ENCODE data around the gene PRR23E. TPM values are rescaled to one million over a fixed set of nuclear protein-coding genes. Genes with fewer than 3 reads are reported as not detected.

Gene PRR23E
- total RNA-seq, 1 experiment from 2014 or later = not detected

DNA sequence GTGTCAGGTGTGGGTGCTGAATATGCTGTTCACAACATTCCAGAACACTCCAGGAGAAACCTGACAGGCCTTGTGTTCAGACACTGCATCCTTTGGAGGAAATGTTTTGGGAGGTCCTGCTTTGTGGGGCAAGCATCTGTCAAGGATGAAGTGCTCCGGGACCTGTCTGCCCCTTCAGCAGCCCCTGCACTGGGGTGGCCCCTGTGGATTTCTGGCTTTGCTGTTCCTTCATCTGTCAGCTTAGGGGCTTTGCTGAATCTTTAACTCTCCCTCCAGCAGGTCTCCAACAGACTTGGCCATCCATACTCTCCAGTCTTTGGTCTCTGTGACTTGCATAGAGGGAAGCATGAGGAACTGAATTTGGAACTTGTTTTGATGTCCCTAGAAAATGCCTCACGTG lies 3.1 kb downstream of the PRR23E start:
- 0 out of 2 replicates have a peak, but pooled peaks cover under 1% of the 10 kb centered on the region for H3K27me3 ChIP-seq (ENCODE audit: low read length)
- H3K9ac ChIP-seq (ENCODE audit: low read length) = no peak overlapping the region
- DNase-seq = no peak
- no peak overlapping the region for H3K4me3 ChIP-seq (ENCODE audit: low read length)
- H3K36me3 ChIP-seq (ENCODE audit: insufficient read depth, low read length) = no peaks in the 10 kb centered on the region
- no peak overlapping the region for H3K4me2 ChIP-seq (ENCODE audit: low read depth, low read length, poor library complexity, severe bottlenecking)
- no peak overlapping the region for H2AFZ ChIP-seq (ENCODE audit: low read length)
- no peaks in the 10 kb centered on the region for H3K79me2 ChIP-seq (ENCODE audit: low read length)
- H3K4me1 ChIP-seq (ENCODE audit: low read length) = no peaks in the 10 kb centered on the region
- no peak overlapping the region for H3K27ac ChIP-seq (ENCODE audit: low read length)
- H4K20me1 ChIP-seq (ENCODE audit: insufficient read depth, low read depth, low read length) = no peaks in the 10 kb centered on the region
- no peaks in the 10 kb centered on the region; the same call in 1 of the 2 replicates for H3K9me3 ChIP-seq (ENCODE audit: low read length)
- H3K9me2 ChIP-seq (replicated peaks; ENCODE audit: insufficient read depth, low read length) = no peaks in the 10 kb centered on the region

DNA sequence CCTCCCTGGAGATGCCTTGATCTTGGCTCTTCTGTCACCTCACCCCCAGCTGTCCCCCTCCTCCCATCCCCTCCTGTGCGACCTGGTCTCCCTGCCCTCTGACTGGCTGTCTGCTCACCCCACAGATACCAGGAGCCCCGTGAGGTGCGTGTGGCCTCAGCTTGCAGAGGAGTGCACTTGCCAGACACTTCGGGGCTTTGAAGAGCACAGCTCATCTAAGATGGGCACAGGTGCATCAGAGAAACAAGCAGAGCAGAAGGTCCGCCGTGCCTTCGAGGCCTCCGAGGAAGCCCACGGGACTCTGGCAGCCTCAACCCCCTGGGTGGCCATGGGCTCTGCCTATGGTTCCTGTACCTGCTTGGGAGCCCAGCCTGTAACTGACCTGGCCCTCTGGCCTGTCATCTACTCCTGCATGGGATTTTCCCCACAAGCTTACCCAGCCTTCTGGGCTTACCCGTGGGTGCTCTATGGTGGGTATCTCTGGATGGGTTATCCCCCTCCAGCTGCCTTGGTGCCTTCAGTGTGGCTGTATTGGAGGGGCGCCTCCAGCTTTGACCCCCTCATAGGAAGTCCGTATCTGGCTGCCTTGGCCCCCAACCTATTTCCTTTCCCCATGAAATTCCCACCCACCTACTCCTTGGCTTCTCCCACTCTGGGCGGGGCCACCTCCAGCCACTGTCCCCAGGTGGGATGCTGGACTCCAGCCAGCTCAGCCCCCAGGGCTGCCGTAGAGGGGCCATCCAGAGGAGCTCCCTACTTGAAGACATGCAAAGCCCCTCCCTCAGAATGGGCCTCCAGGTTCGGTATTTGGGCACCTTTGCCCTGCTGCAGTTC lies 3.8 kb downstream of the PRR23E start:
- Histone ChIP-seq H3K9ac (ENCODE audit: low read length) (no peak overlapping the region), H3K9me3 (ENCODE audit: low read length) (no peaks in the 10 kb centered on the region), H3K36me3 (ENCODE audit: insufficient read depth, low read length) (no peaks in the 10 kb centered on the region), H4K20me1 (ENCODE audit: insufficient read depth, low read depth, low read length) (no peaks in the 10 kb centered on the region), H3K4me1 (ENCODE audit: low read length) (no peaks in the 10 kb centered on the region), H3K4me2 (ENCODE audit: low read depth, low read length, poor library complexity, severe bottlenecking) (no peak overlapping the region), H3K27ac (ENCODE audit: low read length) (no peak overlapping the region), H3K4me3 (ENCODE audit: low read length) (no peak overlapping the region), H3K27me3 (ENCODE audit: low read length) (no peaks in the 10 kb centered on the region), H2AFZ (ENCODE audit: low read length) (no peak overlapping the region), H3K79me2 (ENCODE audit: low read length) (no peaks in the 10 kb centered on the region), H3K9me2 (replicated peaks; ENCODE audit: insufficient read depth, low read length) (no peaks in the 10 kb centered on the region)
- DNase-seq = no peak

DNA sequence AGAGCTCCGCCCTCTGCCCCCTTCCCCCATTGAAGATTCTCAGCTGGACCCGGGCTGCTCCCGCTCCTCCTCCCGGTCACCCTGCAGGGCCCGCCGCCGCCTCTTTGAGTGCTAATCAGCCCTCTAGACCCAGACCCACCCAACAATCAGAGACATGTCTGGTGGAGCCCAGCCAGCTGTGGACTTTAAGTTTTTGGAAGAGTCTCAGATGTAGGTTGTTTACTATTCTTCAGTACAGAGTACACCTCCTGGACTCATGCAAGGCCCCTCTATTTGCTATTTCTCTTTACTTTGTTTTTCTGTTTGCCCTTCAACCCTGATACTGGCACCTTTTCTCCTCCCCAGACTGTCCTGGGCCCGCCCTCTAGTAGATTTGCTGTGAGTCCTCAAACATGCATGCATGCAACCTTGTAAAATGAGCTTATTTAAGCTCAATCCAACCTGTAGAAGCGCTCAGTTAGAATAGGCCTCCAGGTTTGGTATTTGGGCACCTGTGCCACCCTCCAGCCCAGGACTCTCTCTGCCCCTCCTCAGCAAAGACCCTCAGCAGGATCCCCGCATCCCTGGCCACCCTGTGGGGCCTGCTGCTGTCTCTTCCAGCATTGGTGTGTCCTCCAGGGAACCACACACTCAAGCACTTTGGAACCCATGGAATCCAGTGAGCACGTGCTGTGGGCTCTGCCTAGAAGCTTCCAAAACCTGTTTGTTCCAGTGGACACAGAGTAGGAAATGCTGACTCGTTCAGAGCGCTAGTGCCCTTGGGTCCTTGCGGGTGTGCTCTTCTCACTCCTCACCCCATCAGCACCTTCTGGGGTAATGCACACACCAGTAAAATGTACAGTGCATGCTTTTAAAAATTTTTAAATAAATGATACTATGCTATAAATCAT lies 4.6 kb downstream of the PRR23E start:
- no peak overlapping the region for H3K27ac ChIP-seq (ENCODE audit: low read length)
- H3K4me2 ChIP-seq (ENCODE audit: low read depth, low read length, poor library complexity, severe bottlenecking) = no peak overlapping the region
- no peaks in the 10 kb centered on the region for H3K79me2 ChIP-seq (ENCODE audit: low read length)
- no peaks in the 10 kb centered on the region for H3K9me2 ChIP-seq (replicated peaks; ENCODE audit: insufficient read depth, low read length)
- no peaks in the 10 kb centered on the region for H3K27me3 ChIP-seq (ENCODE audit: low read length)
- H2AFZ ChIP-seq (ENCODE audit: low read length) = no peak overlapping the region
- no peak overlapping the region for H3K4me3 ChIP-seq (ENCODE audit: low read length)
- no peaks in the 10 kb centered on the region for H3K4me1 ChIP-seq (ENCODE audit: low read length)
- no peaks in the 10 kb centered on the region for H4K20me1 ChIP-seq (ENCODE audit: insufficient read depth, low read depth, low read length)
- H3K9ac ChIP-seq (ENCODE audit: low read length) = no peak overlapping the region
- H3K36me3 ChIP-seq (ENCODE audit: insufficient read depth, low read length) = no peaks in the 10 kb centered on the region
- peaks cover 4% of the 10 kb centered on the region; the same call in 1 of the 2 replicates for H3K9me3 ChIP-seq (ENCODE audit: low read length)
- DNase-seq = no peak

DNA sequence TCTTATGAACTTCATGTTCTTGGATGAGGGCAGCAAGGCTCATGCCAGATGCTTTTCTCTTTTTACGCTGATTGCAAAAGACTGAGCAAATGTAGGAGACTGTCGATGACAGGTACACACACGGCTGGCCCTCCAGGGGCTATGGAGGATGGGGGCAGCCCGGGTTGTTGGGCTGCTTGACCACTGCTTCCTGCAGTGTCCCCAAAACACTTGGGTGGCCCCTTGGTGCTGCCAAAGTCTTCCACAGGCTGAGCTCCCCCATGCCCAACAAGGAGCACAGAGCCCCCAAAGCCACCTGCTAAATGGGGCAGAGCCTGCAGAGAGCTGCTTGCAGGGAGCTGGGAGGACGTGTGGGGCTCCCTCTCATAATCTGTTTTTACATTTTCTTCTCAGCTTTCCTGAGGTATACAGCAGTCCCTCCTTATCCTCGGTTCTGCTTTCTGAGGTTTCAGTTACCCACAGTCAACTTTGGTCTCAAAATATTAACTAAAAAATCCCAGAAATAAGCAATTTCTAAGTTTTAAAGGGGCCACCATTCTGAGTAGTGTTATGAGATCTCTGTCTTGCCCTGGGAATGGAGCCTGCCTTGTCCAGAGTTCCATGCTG lies 7.3 kb downstream of the PRR23E start:
- Histone ChIP-seq H3K4me2 (ENCODE audit: low read depth, low read length, poor library complexity, severe bottlenecking) (no peak overlapping the region), H3K9me3 (ENCODE audit: low read length) (peaks cover 4% of the 10 kb centered on the region; the same call in 1 of the 2 replicates), H3K27me3 (ENCODE audit: low read length) (no peaks in the 10 kb centered on the region), H3K4me1 (ENCODE audit: low read length) (no peaks in the 10 kb centered on the region), H3K4me3 (ENCODE audit: low read length) (no peak overlapping the region), H3K36me3 (ENCODE audit: insufficient read depth, low read length) (no peaks in the 10 kb centered on the region), H3K9me2 (replicated peaks; ENCODE audit: insufficient read depth, low read length) (no peaks in the 10 kb centered on the region), H3K27ac (ENCODE audit: low read length) (no peak overlapping the region), H2AFZ (ENCODE audit: low read length) (no peak overlapping the region), H3K79me2 (ENCODE audit: low read length) (no peaks in the 10 kb centered on the region), H3K9ac (ENCODE audit: low read length) (no peak overlapping the region), H4K20me1 (ENCODE audit: insufficient read depth, low read depth, low read length) (no peaks in the 10 kb centered on the region)
- no peak for DNase-seq

DNA sequence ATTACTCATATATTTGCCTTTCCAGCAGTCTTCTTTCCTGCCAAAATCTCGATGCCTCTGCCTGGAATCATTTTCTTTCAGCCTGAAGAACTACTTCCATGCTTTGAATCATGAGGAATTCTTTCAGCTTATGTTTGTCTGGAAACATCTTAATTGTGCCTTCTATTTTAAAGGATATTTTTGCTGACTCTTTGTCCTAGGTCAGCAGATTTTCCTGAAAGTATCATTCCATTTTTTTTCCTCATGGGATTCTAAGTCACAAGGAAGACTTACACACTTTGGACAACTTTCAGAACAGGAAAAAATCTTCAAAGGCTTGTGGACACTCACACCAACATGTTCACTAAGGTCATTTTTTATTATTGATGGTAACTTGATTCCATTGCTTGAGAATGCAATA lies 10.1 kb downstream of the PRR23E start:
- no peak for DNase-seq
- no peaks in the 10 kb centered on the region for H3K79me2 ChIP-seq (ENCODE audit: low read length)
- H3K4me2 ChIP-seq (ENCODE audit: low read depth, low read length, poor library complexity, severe bottlenecking) = no peak overlapping the region
- no peaks in the 10 kb centered on the region for H3K9me2 ChIP-seq (replicated peaks; ENCODE audit: insufficient read depth, low read length)
- H3K27ac ChIP-seq (ENCODE audit: low read length) = no peak overlapping the region
- no peaks in the 10 kb centered on the region for H3K27me3 ChIP-seq (ENCODE audit: low read length)
- H3K36me3 ChIP-seq (ENCODE audit: insufficient read depth, low read length) = no peaks in the 10 kb centered on the region
- no peaks in the 10 kb centered on the region for H4K20me1 ChIP-seq (ENCODE audit: insufficient read depth, low read depth, low read length)
- no peak overlapping the region for H2AFZ ChIP-seq (ENCODE audit: low read length)
- H3K4me3 ChIP-seq (ENCODE audit: low read length) = no peak overlapping the region
- no peak overlapping the region for H3K9ac ChIP-seq (ENCODE audit: low read length)
- peaks cover 4% of the 10 kb centered on the region; the same call in 1 of the 2 replicates for H3K9me3 ChIP-seq (ENCODE audit: low read length)
- H3K4me1 ChIP-seq (ENCODE audit: low read length) = no peaks in the 10 kb centered on the region

DNA sequence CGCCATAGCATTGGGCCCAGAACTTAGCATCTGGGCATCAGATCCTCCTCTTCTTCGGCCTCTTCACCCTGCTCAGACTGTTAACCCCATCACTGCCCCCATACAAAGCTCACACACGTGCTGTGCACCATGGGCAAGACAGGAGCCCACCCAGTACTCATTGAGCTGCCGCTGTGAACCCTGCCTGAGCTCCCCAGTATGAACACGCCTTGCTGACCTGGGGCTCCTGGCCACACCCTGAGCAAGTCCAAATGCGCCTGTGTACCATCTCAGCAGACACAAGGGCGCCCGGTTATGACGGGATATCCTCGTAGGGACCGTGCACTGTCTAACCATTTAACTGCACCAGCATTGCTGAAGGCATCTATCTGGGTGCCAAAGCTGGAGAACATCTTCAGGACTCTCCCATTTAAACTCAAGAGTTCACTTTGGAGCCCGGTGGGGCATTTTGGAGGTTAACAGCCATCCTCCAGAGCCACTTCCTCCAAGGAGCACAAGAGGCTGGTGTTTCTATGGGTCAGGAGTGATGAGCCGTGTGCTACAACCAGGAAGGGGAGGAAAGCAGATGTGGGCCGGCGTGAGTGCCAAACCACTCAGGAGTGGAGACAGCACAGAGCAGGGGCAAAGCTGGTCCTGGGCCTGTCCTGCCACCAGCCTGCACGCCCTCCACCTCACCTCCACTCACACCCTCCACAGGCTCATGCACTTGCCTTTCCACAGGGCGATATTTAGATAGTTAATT lies 12.1 kb downstream of the PRR23E start:
- Histone ChIP-seq H3K4me1 (ENCODE audit: low read length) (no peaks in the 10 kb centered on the region), H3K9me2 (replicated peaks; ENCODE audit: insufficient read depth, low read length) (no peaks in the 10 kb centered on the region), H3K4me3 (ENCODE audit: low read length) (no peak overlapping the region), H3K27me3 (ENCODE audit: low read length) (no peaks in the 10 kb centered on the region), H2AFZ (ENCODE audit: low read length) (no peak overlapping the region), H3K36me3 (ENCODE audit: insufficient read depth, low read length) (no peaks in the 10 kb centered on the region), H3K9me3 (ENCODE audit: low read length) (peaks cover 4% of the 10 kb centered on the region; the same call in 1 of the 2 replicates), H3K4me2 (ENCODE audit: low read depth, low read length, poor library complexity, severe bottlenecking) (no peak overlapping the region), H4K20me1 (ENCODE audit: insufficient read depth, low read depth, low read length) (no peaks in the 10 kb centered on the region), H3K79me2 (ENCODE audit: low read length) (no peaks in the 10 kb centered on the region), H3K9ac (ENCODE audit: low read length) (no peak overlapping the region), H3K27ac (ENCODE audit: low read length) (no peak overlapping the region)
- no peak for DNase-seq

DNA sequence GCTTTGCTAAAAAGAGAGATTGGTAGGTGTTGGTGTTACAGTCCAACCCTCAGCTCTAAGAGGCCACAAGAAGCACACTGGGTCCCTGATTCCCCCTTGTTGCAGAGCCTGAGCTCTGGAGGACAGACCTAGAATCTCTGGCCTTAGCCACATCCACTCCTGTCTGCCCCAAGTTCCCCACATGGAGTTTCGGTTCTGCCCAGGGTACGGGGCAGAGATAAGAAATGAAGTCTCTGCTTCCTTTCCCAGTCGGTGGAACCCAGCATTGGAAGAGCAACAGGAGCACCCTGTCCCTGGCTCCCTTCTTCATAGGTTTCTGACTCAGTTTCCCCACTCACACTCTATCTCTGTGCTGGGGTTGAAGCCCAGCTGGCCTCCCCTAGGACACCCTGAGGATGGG lies 13.2 kb downstream of the PRR23E start:
- Histone ChIP-seq H3K4me1 (ENCODE audit: low read length) (no peaks in the 10 kb centered on the region), H3K27ac (ENCODE audit: low read length) (no peak overlapping the region), H3K27me3 (ENCODE audit: low read length) (no peaks in the 10 kb centered on the region), H2AFZ (ENCODE audit: low read length) (no peak overlapping the region), H3K9me3 (ENCODE audit: low read length) (peaks cover 4% of the 10 kb centered on the region; the same call in 1 of the 2 replicates), H3K79me2 (ENCODE audit: low read length) (no peaks in the 10 kb centered on the region), H3K4me3 (ENCODE audit: low read length) (no peak overlapping the region), H4K20me1 (ENCODE audit: insufficient read depth, low read depth, low read length) (no peaks in the 10 kb centered on the region), H3K9ac (ENCODE audit: low read length) (no peak overlapping the region), H3K36me3 (ENCODE audit: insufficient read depth, low read length) (no peaks in the 10 kb centered on the region), H3K4me2 (ENCODE audit: low read depth, low read length, poor library complexity, severe bottlenecking) (no peak overlapping the region), H3K9me2 (replicated peaks; ENCODE audit: insufficient read depth, low read length) (no peaks in the 10 kb centered on the region)
- DNase-seq = no peak
